GM12878 (cell line): ENCODE data around the gene ZNF469. TPM values are rescaled to one million over a fixed set of nuclear protein-coding genes. Genes with fewer than 3 reads are reported as not detected.

ENCODE experiments used
- ATAC-seq: fragments of 200-7000 bp; cut with Tn5 transposase; 3 replicates; pipeline ENCODE4 v1.9.1; 2020; ENCODE audit warnings: mild to moderate bottlenecking, moderate library complexity
- BruUV-seq: library from RNA; stranded (reverse); fragments of 400-500 nt; replicated peaks from 2 replicates; lab custom pipeline; 2021; lab: Mats Ljungman, UMichigan
- CTCF ChIA-PET: fragments of 300-600 bp; sonication (Branson Sonifier 250); formaldehyde crosslinking; extraction: SDS; loops from one replicate; lab custom pipeline; 2021; ENCODE audit warnings: inconsistent platforms; lab: Yijun Ruan, JAX
- POLR2A ChIA-PET: fragments of 350-600 bp; formaldehyde crosslinking; extraction: SDS; loops from one replicate; lab custom pipeline; 2021; ENCODE audit warnings: inconsistent platforms; lab: Charles Lee
- RAD21 ChIA-PET: fragments of 300-600 bp; sonication (Branson Sonifier 250); formaldehyde crosslinking; loops from one replicate; lab custom pipeline; 2023; ENCODE audit warnings: antibody characterized with exemption; ENCODE audit not compliant: unreplicated experiment; lab: Charles Lee
- SMC1A ChIA-PET: fragments of 300-600 bp; sonication (Branson Sonifier 250); formaldehyde crosslinking; loops from one replicate; lab custom pipeline; 2023; ENCODE audit not compliant: unreplicated experiment, uncharacterized antibody; lab: Charles Lee
- DNase-seq: peaks from one replicate; pipeline ENCODE4 v3.0.0-alpha.2; 2011; ENCODE audit warnings: low read depth, low spot score
- FAIRE-seq: peaks from 3 replicates; lab custom pipeline; 2011; peaks lifted over from hg19 to GRCh38; lab: Jason Lieb, UNC
- H2AFZ ChIP-seq: 2 replicates; pipeline ENCODE4 v1.6.0; 2011; ENCODE audit warnings: low read depth, low read length, control low read depth; ENCODE audit not compliant: control insufficient read depth
- H3K27ac ChIP-seq: 2 replicates; pipeline ENCODE4 v1.5.1; 2011; ENCODE audit warnings: control low read depth; ENCODE audit not compliant: control insufficient read depth, insufficient read depth
- H3K27me3 ChIP-seq, 2 experiments: replicated peaks in 1 of 2; 2 replicates each; pipeline versions ENCODE4 v1.6.0 to v1.6.1; 2011; ENCODE audit warnings: low read length in 1 of 2; ENCODE audit not compliant: control insufficient read depth in 2 of 2, insufficient read depth in 2 of 2
- H3K36me3 ChIP-seq, 2 experiments: 2 replicates each; pipeline ENCODE4 v1.5.1; 2011; ENCODE audit warnings: low read length in 1 of 2; ENCODE audit not compliant: control insufficient read depth in 2 of 2, insufficient read depth in 2 of 2
- H3K4me1 ChIP-seq: 2 replicates; pipeline ENCODE4 v1.6.1; 2011; ENCODE audit warnings: mild to moderate bottlenecking, low read length, moderate library complexity, mixed read lengths; ENCODE audit not compliant: control insufficient read depth, insufficient read depth
- H3K4me2 ChIP-seq: 2 replicates; pipeline ENCODE4 v1.6.0; 2011; ENCODE audit warnings: control low read depth; ENCODE audit not compliant: control insufficient read depth, insufficient read depth
- H3K4me3 ChIP-seq: fragments of 200-600 bp; sonication (generic); 2 replicates; pipeline ENCODE4 v1.5.1; 2016
- H3K79me2 ChIP-seq: 2 replicates; pipeline ENCODE4 v1.6.0; 2011; ENCODE audit warnings: low read length; ENCODE audit not compliant: control insufficient read depth, insufficient read depth
- H3K9ac ChIP-seq: 2 replicates; pipeline ENCODE4 v1.8.0; 2011; ENCODE audit warnings: low read length, control low read depth, mixed read lengths; ENCODE audit not compliant: control insufficient read depth, insufficient read depth
- H3K9me3 ChIP-seq: replicated peaks from 3 replicates; pipeline ENCODE4 v1.5.1; 2011; ENCODE audit warnings: mild to moderate bottlenecking, low read length; ENCODE audit not compliant: control insufficient read depth, insufficient read depth
- H4K20me1 ChIP-seq: 2 replicates; pipeline ENCODE4 v1.6.0; 2011; ENCODE audit not compliant: control insufficient read depth, insufficient read depth
- CUX1 ChIP-seq: IDR thresholded peaks from 2 replicates; pipeline ENCODE4 v1.6.1; 2012; ENCODE audit warnings: improper control_type of control experiment, low read depth, low read length; ENCODE audit not compliant: insufficient replicate concordance
- FOS ChIP-seq: IDR thresholded peaks from 3 replicates; pipeline ENCODE4 v1.6.1; 2011; ENCODE audit warnings: borderline replicate concordance; ENCODE audit not compliant: insufficient read length; ENCODE audit errors: extremely low read depth
- NR2C1 ChIP-seq: fragments of 450-650 bp; IDR thresholded peaks from 2 replicates; pipeline ENCODE4 v1.6.1; 2017; ENCODE audit warnings: antibody characterized with exemption, mild to moderate bottlenecking, moderate library complexity
- WGBS: methylation state at CpG from one replicate; pipeline ENCODE4 v1.1.6; 2016; ENCODE audit warnings: low lambda C conversion rate; ENCODE audit not compliant: insufficient replicate concordance, insufficient coverage; ENCODE audit errors: missing lambda C conversion rate; 5-methylcytosine and 5-hydroxymethylcytosine counted together
- in situ Hi-C: fragments of 300-500 bp; cut with MboI; formaldehyde crosslinking; loops from 9 replicates; pipeline ENCODE4 v1.14.3; 2018; ENCODE audit warnings: mixed read lengths
- intact Hi-C: fragments of 100-400 bp; cut with micrococcal nuclease; formaldehyde crosslinking; loops from one replicate; pipeline ENCODE4 v1.14.2; 2022; ENCODE audit not compliant: unreplicated experiment
- polyA plus RNA-seq, 11 experiments: library from polyadenylated mRNA; depleted of rRNA in 4 of 11; unstranded in 6 of 11; stranded (reverse) in 5 of 11; fragments of >200 nt; fragmentation: Nextera tagmentation in 4 of 11; fragmentation: Illumina TruSeq in 1 of 11; extraction: Ambion mirVana in 4 of 11; extraction: Trizol in 1 of 11; gene quantifications; 1 replicate in 1 of 11; 2 replicates in 10 of 11; pipeline versions ENCODE4 v1.2.1 to v1.2.3, GENCODE V29; 2011 to 2016; ENCODE audit warnings: inconsistent platforms in 2 of 11, missing spikeins in 2 of 11, low read depth in 1 of 11
- total RNA-seq, 4 experiments: library from RNA; depleted of rRNA in 3 of 4; stranded (reverse); fragments of >200 nt in 3 of 4; fragmentation: Illumina TruSeq in 1 of 4; extraction: Trizol in 1 of 4; gene quantifications; 2 replicates each; pipeline versions ENCODE4 v1.2.1 to v1.2.3, GENCODE V29; 2013 to 2021

The ZNF469 gene
- total and polyA plus RNA-seq, 10 of the 15 experiments (the other 5 are each of a cell fraction or from before 2014, with no cell fraction given) = 0.01 to 0.21 (median 0.04) TPM; not detected in 3

GRCh38 chr16:88407042-88407420 lies 24.3 kb downstream of the ZNF469 start:
- DNase-seq = no peak
- H3K9me3 ChIP-seq = no peaks in the 10 kb centered on the region
- no peaks in the 10 kb centered on the region for H3K4me1 ChIP-seq
- ChIA-PET SMC1A (no interaction called here), CTCF (no interaction called here), POLR2A (no interaction called here), RAD21 (no interaction called here)
- WGBS = 77% methylated on average over 19 of the region's 20 CpGs
- H3K27ac ChIP-seq = no peak overlapping the region
- TF ChIP-seq CUX1 (no peak), FOS (no peak), NR2C1 (no peak)
- FAIRE-seq = no peak
- no peak overlapping the region for H3K9ac ChIP-seq
- H3K4me3 ChIP-seq = no peak overlapping the region
- H3K36me3 ChIP-seq = no peaks in the 10 kb centered on the region
- no peak for ATAC-seq
- no peak overlapping the region for H3K4me2 ChIP-seq
- BruUV-seq = no TSS peak
- no peak overlapping the region for H2AFZ ChIP-seq
- H4K20me1 ChIP-seq = no peaks in the 10 kb centered on the region
- intact Hi-C loops (no loop called here), in situ Hi-C loops (no loop called here)
- H3K27me3 ChIP-seq = no peaks in the 10 kb centered on the region
- H3K79me2 ChIP-seq = no peaks in the 10 kb centered on the region
